Left ventricle myocardium inferior (tissue), 1 donor: ENCODE results near the gene KLHL30. TPM values are rescaled to one million over a fixed set of nuclear protein-coding genes. Genes with fewer than 3 reads are reported as not detected.
A peak's percentile ranks its signal among the peaks of the same experiment; 100 is the strongest.

Experiments used
- DNase-seq: peaks from one replicate; pipeline ENCODE4 v3.0.0-alpha.2; 2020
- H3K27ac ChIP-seq: fragments of 200-600 bp; replicated peaks from 2 replicates; pipeline ENCODE4 v1.8.0; 2021
- H3K27me3 ChIP-seq: fragments of 200-600 bp; 2 replicates; pipeline ENCODE4 v1.8.0; 2021; ENCODE audit warnings: low read depth
- H3K36me3 ChIP-seq: fragments of 200-600 bp; 2 replicates; pipeline ENCODE4 v1.8.0; 2021
- H3K4me1 ChIP-seq: fragments of 200-600 bp; 2 replicates; pipeline ENCODE4 v1.8.0; 2021
- H3K4me3 ChIP-seq: fragments of 200-600 bp; 2 replicates; pipeline ENCODE4 v1.8.0; 2021; ENCODE audit warnings: mild to moderate bottlenecking, moderate library complexity
- H3K9me3 ChIP-seq: fragments of 200-600 bp; replicated peaks from 2 replicates; pipeline ENCODE4 v1.8.0; 2021
- CTCF ChIP-seq: fragments of 200-600 bp; IDR thresholded peaks from 2 replicates; pipeline ENCODE4 v1.8.0; 2021; ENCODE audit warnings: antibody characterized with exemption, mild to moderate bottlenecking, borderline replicate concordance
- intact Hi-C: fragments of 100-400 bp; cut with micrococcal nuclease; formaldehyde crosslinking; loops from one replicate; pipeline ENCODE4 v1.11.0; 2022
- total RNA-seq: library from RNA; stranded (reverse); fragmentation: NEBNext Ultra II Directional; extraction: Animal tissue kit (Norgen Biotek cat#: 25700); gene quantifications from one replicate; pipeline ENCODE4 v1.2.1, GENCODE V29; 2021
- donor health status: DM: no; HTN: yes; CAD: no; lungs with severe emphysema.

KLHL30 gene
- total RNA-seq, 1 donor from 2014 or later, result 17.3 TPM

- Histone ChIP-seq H3K27me3 (peaks cover 7% of the 10 kb centered on the region), H3K4me3 (peak overlapping the region; percentile 56), H3K27ac (peak overlapping the region; percentile 67), H3K36me3 (peaks cover 9% of the 10 kb centered on the region), H3K9me3 (no peaks in the 10 kb centered on the region), H3K4me1 (peaks cover 70% of the 10 kb centered on the region)
- intact Hi-C loops, result no loop called here
- no peak for TF ChIP-seq CTCF
- peak; percentile 36 for DNase-seq
Observed at GRCh38 chr2:238141541-238142318, 3.3 kb downstream of the KLHL30 start.

- peaks cover 7% of the 10 kb centered on the region for H3K27me3 ChIP-seq
- H3K9me3 ChIP-seq, result no peaks in the 10 kb centered on the region
- no peak for DNase-seq
- intact Hi-C loops, result no loop called here
- H3K4me3 ChIP-seq, result peak overlapping the region; percentile 56
- H3K27ac ChIP-seq, result peak overlapping the region; percentile 67
- H3K36me3 ChIP-seq, result peaks cover 9% of the 10 kb centered on the region
- no peak for TF ChIP-seq CTCF
- peaks cover 61% of the 10 kb centered on the region for H3K4me1 ChIP-seq
Observed at GRCh38 chr2:238142382-238143205, 4.1 kb downstream of the KLHL30 start.

GRCh38 chr2:238143239-238143951, 4.9 kb downstream of the KLHL30 start:
- H3K36me3 ChIP-seq, result peaks cover 9% of the 10 kb centered on the region
- DNase-seq, result peak; percentile 46
- peak overlapping the region; percentile 56 for H3K4me3 ChIP-seq
- peaks cover 53% of the 10 kb centered on the region for H3K4me1 ChIP-seq
- H3K27me3 ChIP-seq, result peaks cover 7% of the 10 kb centered on the region
- no peaks in the 10 kb centered on the region for H3K9me3 ChIP-seq
- TF ChIP-seq CTCF, result no peak
- intact Hi-C loops, result no loop called here
- H3K27ac ChIP-seq, result peak overlapping the region; percentile 67

GRCh38 chr2:238144262-238144661, 5.8 kb downstream of the KLHL30 start:
- intact Hi-C loops, result no loop called here

More at GRCh38 chr2:238144262-238144661, 5.8 kb downstream of the KLHL30 start:
- no peak for DNase-seq
- H3K4me1 ChIP-seq, result peaks cover 47% of the 10 kb centered on the region
- peak overlapping the region; percentile 67 for H3K27ac ChIP-seq
- no peaks in the 10 kb centered on the region for H3K9me3 ChIP-seq
- TF ChIP-seq CTCF, result no peak
- no peak overlapping the region for H3K4me3 ChIP-seq
- peaks cover 9% of the 10 kb centered on the region for H3K36me3 ChIP-seq
- peaks cover 1% of the 10 kb centered on the region for H3K27me3 ChIP-seq
